PFSK-1 (cell line): Measurements from ENCODE around the gene C4orf33.

Source experiments
- FOXP2 ChIP-seq: optimal IDR thresholded peaks from 2 replicates; pipeline ENCODE3; 2011; ENCODE audit warnings: borderline replicate concordance, control low read depth, inconsistent platforms; ENCODE audit not compliant: insufficient read depth; ENCODE audit errors: extremely low read length, extremely low read depth
- POLR2AphosphoS5 ChIP-seq: IDR thresholded peaks from 2 replicates; pipeline ENCODE4 v1.6.1; 2012; ENCODE audit warnings: low read depth, mild to moderate bottlenecking, control low read depth, low read length, moderate library complexity
- SIN3A ChIP-seq: IDR thresholded peaks from 2 replicates; pipeline ENCODE4 v1.6.1; 2012; ENCODE audit warnings: mild to moderate bottlenecking, low read length, moderate library complexity, borderline replicate concordance; ENCODE audit not compliant: insufficient read depth
- TAF1 ChIP-seq: IDR thresholded peaks from 2 replicates; pipeline ENCODE4 v1.6.1; 2012; ENCODE audit warnings: low read length, control low read depth, borderline replicate concordance; ENCODE audit not compliant: insufficient read depth
- TF ChIP-seq, protein P1 (sequence below), 2 experiments: IDR thresholded peaks; 2 replicates each; pipeline versions ENCODE4 v1.6.1 to v1.8.0; 2011 to 2012; ENCODE audit warnings: low read depth in 2 of 2, low read length in 2 of 2, control low read depth in 1 of 2, inconsistent platforms in 1 of 2, mild to moderate bottlenecking in 1 of 2, moderate library complexity in 1 of 2; ENCODE audit not compliant: insufficient read depth in 1 of 2

Gene C4orf33

DNA sequence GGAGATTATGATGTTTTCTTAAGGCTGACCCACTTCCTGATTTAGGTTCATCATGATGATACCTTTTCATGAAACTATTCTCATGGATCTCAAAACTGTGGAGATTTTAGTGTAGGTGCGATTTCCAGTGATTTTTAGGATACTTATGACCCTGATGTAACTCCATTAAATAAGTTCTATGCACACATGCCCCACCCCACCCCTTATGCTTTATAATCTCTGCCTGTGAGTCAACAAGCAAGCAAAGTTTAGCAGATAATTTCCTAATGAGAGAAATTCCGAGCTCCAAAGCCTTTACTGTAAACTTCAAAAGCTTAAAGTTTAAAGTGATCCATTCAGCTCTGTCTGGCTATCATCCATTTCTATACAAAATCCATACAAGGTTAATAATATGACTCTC, 56.4 kb downstream of the C4orf33 start:
- TF ChIP-seq, protein P1, sequence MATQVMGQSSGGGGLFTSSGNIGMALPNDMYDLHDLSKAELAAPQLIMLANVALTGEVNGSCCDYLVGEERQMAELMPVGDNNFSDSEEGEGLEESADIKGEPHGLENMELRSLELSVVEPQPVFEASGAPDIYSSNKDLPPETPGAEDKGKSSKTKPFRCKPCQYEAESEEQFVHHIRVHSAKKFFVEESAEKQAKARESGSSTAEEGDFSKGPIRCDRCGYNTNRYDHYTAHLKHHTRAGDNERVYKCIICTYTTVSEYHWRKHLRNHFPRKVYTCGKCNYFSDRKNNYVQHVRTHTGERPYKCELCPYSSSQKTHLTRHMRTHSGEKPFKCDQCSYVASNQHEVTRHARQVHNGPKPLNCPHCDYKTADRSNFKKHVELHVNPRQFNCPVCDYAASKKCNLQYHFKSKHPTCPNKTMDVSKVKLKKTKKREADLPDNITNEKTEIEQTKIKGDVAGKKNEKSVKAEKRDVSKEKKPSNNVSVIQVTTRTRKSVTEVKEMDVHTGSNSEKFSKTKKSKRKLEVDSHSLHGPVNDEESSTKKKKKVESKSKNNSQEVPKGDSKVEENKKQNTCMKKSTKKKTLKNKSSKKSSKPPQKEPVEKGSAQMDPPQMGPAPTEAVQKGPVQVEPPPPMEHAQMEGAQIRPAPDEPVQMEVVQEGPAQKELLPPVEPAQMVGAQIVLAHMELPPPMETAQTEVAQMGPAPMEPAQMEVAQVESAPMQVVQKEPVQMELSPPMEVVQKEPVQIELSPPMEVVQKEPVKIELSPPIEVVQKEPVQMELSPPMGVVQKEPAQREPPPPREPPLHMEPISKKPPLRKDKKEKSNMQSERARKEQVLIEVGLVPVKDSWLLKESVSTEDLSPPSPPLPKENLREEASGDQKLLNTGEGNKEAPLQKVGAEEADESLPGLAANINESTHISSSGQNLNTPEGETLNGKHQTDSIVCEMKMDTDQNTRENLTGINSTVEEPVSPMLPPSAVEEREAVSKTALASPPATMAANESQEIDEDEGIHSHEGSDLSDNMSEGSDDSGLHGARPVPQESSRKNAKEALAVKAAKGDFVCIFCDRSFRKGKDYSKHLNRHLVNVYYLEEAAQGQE (IDR thresholded peaks at IDR 0.05; ENCODE audit: insufficient read depth in 1 of 2, low read depth in 2 of 2, low read length in 2 of 2), result no peak
- TF ChIP-seq POLR2AphosphoS5, result no peak
- TF ChIP-seq SIN3A, result no peak
- no peak for TF ChIP-seq TAF1
- TF ChIP-seq FOXP2, result no peak

DNA sequence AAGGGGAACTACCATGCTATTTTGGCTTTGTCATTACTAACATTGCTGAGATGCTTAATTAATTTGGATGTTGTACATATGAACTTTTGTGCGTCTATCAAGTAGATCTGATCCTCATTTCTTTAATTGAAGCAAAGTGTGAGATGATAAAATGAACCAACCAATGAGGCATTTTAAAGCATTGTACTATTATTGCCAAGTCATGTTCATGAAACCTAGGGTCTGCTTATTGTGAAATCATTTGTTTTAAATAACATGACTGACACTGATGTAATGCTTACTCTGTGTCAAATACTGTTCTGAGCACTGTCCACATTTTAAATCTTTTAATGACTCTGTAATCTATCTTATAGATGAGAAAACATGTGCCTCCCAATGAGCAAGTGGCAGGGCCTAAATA, 57.7 kb downstream of the C4orf33 start:
- TF ChIP-seq FOXP2, result no peak
- TF ChIP-seq, protein P1 (IDR thresholded peaks at IDR 0.05; ENCODE audit: insufficient read depth in 1 of 2, low read depth in 2 of 2, low read length in 2 of 2), result no peak
- TF ChIP-seq TAF1, result no peak
- no peak for TF ChIP-seq SIN3A
- no peak for TF ChIP-seq POLR2AphosphoS5

GRCh38 chr4:129162450-129162849, 66.5 kb downstream of the C4orf33 start:
- TF ChIP-seq FOXP2 (no peak), SIN3A (no peak), TAF1 (no peak), POLR2AphosphoS5 (no peak)
- TF ChIP-seq, protein P1 (IDR thresholded peaks at IDR 0.05; ENCODE audit: insufficient read depth in 1 of 2, low read depth in 2 of 2, low read length in 2 of 2), result no peak

DNA sequence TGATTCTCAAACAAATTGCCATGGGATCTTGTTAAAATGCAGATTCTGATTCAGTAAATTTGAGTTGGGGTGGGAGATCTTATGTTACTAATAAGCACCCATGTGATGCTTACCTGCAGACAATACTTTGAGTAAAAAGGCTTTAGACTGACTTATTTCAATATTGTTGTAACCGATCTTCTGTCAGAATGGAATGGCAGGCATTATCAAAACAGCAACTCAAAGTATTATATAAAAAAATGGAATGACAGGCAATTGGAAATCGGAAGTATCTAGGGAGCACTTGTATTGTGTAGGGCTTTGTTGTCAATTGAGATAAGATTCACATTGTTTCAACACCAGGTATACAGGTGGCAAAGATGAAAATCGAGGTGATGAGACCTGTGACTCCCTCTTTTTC, 67.5 kb downstream of the C4orf33 start:
- TF ChIP-seq TAF1 (no peak), POLR2AphosphoS5 (no peak), FOXP2 (no peak), SIN3A (no peak)
- TF ChIP-seq, protein P1 (IDR thresholded peaks at IDR 0.05; ENCODE audit: insufficient read depth in 1 of 2, low read depth in 2 of 2, low read length in 2 of 2), result no peak

DNA sequence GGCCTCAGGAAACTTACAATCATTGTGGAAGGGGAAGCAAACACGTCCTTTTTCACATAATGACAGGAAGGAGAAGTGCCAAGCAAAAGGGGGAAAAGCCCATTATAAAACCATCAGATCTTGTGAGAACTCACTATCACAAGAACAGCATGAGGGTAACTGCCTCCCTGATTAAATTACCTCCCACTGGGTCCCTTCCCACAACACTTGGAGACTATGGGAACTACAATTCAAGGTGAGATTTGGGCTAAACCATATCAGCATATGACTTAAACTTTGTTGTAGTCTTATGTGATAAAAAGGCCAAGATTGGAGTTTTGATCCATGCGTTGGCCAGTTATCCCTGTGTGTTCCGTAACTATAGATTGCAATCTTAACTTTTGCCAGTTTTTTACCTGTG, 68.3 kb downstream of the C4orf33 start:
- no peak for TF ChIP-seq TAF1
- TF ChIP-seq SIN3A, result no peak
- TF ChIP-seq, protein P1 (IDR thresholded peaks at IDR 0.05; ENCODE audit: insufficient read depth in 1 of 2, low read depth in 2 of 2, low read length in 2 of 2), result no peak
- no peak for TF ChIP-seq FOXP2
- no peak for TF ChIP-seq POLR2AphosphoS5
